Regular cardiac myocyte (primary cell): Measurements from ENCODE around the gene CTLA4. TPM values are rescaled to one million over a fixed set of nuclear protein-coding genes. Genes with fewer than 3 reads are reported as not detected.

Source experiments
- total RNA-seq: library from RNA; depleted of rRNA; stranded (reverse); fragments of >200 nt; gene quantifications from 2 replicates; pipeline ENCODE4 v1.2.3, GENCODE V29; 2014

Gene CTLA4
- under 0.01 and 1.7 TPM in 2 replicates for total RNA-seq

DNA sequence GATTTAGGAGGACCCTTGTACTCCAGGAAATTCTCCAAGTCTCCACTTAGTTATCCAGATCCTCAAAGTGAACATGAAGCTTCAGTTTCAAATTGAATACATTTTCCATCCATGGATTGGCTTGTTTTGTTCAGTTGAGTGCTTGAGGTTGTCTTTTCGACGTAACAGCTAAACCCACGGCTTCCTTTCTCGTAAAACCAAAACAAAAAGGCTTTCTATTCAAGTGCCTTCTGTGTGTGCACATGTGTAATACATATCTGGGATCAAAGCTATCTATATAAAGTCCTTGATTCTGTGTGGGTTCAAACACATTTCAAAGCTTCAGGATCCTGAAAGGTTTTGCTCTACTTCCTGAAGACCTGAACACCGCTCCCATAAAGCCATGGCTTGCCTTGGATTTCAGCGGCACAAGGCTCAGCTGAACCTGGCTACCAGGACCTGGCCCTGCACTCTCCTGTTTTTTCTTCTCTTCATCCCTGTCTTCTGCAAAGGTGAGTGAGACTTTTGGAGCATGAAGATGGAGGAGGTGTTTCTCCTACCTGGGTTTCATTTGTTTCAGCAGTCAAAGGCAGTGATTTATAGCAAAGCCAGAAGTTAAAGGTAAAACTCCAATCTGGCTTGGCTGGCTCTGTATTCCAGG is at the start of gene CTLA4:
Gene CTLA4, plus strand, starts transcription at position 211 of the 640 bp plus-strand sequence. Its CDS starts 172 bp downstream, at position 383.

Other genes starting within 250 kb of the CTLA4 start
- under 0.01 TPM in 1 of 2 replicates, not detected in the other for gene CD28, start 161.1 kb upstream of the CTLA4 start, total RNA-seq
- not detected in 2 replicates for gene ICOS, start 69.0 kb downstream of the CTLA4 start, total RNA-seq